HG03469 (cell line): ENCODE results near the gene BAIAP2.
"Not testable (repeated sequence)": the region's sequence is repeated elsewhere in the genome, so short reads cannot be mapped to it uniquely, and the experiment has no call there.

Experiments
- ATAC-seq: cut with Tn5 transposase; IDR thresholded peaks from one replicate; pipeline ENCODE4 v1.9.1; 2021; ENCODE audit warnings: mild to moderate bottlenecking, moderate library complexity, moderate number of reproducible peaks; ENCODE audit not compliant: unreplicated experiment

BAIAP2 gene

DNA sequence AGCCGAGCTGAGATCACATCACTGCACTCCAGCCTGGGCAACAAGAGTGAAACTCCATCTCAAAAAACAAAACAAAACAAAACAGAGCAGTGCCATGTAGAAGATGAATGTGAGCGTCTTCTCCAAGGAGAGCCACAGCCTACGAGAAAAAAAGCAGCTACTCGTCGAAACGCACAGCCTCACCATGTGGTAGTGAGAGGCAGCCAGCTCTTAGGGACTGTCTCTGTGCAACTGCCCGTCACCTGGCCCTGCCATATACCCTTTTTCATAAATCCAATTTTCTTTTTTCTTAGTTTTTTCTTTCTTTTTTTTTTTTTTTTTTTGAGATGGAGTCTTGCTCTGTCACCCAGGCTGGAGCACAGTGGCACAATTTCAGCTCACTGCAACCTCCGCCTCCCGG lies 119.1 kb downstream of the BAIAP2 start:
- ATAC-seq = not testable (repeated sequence)

DNA sequence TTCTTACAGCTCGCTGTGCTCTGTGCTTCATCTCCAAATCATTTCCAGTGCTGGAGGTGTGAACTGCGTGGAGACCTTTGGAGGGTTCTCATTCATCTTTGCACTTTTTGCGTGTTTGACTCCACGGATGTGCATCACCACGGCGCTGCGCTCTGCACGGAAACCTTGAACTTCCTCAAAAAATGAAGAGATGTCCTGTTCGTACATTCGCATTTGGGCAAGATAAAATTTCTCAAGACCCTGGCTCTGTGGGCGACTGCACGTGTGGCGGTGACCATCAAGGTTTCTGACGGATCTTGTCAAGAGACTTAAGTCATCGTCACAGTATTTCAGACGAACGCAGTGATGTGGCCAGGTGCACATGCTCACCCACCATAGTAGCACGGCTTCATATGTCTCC lies 120.0 kb downstream of the BAIAP2 start:
- ATAC-seq = no peak

DNA sequence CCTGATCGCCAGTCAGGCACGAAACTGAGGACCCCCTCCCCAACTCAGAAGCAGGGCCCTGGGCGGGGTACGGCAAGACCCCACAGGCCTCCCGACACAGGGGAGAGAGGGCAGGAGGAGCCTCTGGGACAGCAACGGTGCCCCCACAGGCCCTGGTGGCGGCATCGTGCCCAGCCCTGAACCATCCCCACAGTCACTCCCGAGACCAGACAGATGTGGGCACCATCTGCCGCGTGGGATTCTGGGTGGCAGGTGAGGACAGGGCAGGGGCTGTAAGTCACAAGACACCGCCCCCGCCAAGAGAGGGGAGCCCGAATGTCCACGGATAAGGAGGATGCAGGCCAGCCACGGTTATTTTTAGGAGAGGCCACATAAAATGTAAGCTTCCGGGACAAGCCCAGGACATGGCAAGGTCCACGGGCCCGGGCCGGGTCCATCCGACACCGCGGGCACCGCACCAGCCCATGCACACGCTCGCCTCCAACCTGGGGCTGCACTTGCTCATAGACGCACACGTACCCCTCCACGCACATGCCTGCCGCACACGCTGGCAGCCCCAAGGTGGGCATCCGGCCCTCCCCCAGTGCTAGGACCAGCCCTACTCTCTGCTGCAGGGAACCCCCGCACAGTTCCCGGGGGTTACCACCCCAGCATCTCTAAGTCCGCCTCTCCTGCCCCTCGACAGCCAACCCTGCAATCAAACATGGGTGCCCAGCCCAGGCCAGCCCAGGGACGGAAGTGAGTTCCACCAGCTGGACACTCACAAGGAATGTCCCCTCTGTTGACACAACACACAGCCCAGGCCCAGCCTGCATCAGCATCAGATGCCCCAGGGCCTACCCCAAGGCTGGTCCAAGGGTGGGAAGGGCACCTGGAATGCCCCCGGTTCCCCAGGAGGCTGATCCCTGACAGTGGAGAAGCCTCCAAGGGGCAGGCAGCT lies 122.2 kb downstream of the BAIAP2 start:
- no peak for ATAC-seq

DNA sequence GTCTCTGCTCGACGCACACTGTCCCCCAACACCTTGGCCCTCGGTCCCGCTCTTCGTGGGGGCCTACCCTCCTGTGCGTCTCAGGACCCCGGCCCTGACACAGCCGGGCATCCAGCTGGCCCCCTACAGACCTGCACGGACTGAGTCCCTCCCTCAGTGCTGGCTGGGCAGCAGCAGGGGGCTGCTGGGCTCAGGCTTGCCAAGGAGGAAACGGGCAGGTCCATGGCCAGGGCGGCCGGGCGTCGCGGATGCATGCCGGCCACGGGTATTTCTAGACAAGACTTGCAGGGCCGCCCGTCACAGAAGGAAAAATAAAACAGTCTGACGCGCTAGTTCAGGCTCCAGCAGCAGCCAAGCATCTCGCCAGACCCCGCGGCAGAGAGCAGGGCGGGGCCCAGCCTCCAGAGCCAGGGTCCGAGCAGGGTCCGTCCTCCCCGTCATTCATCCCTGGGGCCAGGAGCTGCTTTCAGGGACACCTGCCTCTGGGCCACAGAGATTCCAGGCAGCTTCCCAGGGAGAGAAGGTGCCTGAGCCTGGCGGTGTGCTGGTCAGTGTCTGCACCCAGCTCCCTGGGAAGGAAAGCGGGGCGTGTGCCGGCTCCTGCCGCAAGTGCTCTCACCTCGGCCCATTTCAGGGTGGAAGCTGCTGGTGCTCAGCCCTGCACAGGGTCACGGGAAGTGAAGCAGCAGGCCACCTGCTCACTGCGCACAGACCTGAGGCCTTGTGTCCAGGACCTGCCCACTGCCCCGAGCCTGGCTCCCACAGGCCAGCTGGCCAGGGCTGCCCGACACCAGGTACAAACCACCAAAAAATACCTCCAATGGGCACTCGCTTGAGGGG lies 123.1 kb downstream of the BAIAP2 start:
- ATAC-seq = no peak

DNA sequence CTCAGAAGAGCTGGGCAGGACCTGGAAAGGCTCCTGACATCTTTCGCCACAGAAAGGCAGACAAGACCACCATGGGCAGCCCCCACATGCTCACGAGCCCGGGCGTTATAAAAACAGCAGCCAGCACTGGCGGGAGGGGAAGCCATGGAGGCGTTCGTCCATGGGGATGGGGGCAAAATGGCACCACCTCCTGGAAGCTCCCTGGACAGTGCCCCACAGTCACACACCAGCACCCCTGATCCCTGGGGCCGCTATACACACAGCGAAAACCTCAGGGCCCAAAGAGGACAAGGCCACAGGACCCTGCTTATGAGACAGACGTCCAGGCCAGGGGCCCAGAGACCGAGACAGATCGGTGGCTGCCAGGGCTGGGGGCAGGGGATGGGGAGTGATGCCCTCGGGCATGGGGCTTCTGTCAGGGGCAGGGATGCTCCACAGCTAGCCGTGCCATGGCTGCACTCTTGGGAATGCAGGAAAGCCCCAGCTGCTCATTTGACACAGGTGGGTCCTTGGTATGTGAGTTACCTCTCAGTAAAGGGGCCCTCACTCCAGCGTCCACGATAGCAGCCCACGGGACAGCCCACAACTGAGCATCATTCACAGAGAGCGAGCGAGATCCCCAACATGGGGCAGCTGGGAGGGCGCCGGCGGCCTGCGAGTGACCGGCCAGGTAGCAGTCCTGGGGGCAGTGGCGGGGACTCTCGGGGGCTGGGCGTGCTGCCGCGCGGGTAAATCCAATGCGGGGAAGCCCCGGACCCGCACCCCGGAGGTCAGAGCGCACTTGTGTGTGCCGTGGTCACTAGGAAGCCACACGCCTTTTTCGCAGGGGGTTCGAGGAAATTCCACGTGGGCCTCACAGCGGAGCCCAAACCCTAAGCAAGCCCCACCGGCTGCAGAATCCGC lies 124.0 kb downstream of the BAIAP2 start:
- no peak for ATAC-seq

DNA sequence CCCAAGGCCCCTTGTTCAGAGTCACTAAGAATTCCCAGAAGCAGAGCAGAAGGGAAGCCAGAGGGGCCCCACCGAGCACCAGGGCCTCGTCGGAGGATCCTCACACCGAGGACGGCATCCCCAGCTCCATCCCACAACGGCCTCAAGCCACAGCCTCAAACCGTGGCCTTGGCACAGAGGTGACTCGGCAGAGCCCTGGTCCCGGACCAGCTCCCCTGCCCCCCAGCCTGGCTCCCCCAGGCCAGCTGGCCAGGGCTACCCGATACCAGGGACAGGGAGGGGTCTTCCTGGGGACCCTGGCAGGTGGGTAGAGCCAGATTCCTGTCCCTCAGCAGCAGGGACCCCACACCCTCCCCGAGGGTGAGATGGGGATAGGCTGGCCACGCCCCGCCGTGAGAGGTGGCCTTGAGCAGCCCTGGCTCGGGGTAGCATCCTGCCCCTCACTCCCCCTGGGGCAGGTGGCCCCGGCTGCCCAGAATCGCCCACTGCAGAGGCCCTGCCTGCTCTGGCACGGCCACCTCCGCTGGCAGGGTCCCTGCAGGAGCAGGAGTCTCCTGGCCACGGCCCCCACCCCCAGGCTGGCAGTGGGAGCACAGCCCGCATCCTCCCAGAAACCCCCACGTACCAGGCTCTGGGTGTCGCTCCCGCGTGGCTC lies 124.8 kb downstream of the BAIAP2 start:
- no peak for ATAC-seq

DNA sequence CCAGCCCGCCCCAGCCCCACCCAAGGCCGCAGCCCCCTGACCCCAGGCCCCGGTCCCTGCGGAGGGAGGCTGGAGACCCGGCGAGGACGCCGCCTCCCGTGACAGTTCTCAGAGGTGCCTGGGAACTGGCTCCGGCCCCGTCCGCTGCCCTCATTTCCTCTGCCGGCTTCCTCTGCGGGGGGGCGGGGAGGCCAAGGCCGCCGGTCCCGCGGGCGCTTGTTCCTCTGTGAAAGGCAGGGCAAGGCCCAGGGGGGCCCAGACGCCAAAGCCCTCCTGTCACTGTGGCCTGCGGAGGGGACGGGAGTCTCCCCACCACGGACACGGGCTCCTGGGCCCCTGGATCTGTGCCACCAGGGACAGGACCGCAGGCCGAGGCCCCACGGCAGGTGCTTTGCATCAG lies 125.4 kb downstream of the BAIAP2 start:
- ATAC-seq = no peak

DNA sequence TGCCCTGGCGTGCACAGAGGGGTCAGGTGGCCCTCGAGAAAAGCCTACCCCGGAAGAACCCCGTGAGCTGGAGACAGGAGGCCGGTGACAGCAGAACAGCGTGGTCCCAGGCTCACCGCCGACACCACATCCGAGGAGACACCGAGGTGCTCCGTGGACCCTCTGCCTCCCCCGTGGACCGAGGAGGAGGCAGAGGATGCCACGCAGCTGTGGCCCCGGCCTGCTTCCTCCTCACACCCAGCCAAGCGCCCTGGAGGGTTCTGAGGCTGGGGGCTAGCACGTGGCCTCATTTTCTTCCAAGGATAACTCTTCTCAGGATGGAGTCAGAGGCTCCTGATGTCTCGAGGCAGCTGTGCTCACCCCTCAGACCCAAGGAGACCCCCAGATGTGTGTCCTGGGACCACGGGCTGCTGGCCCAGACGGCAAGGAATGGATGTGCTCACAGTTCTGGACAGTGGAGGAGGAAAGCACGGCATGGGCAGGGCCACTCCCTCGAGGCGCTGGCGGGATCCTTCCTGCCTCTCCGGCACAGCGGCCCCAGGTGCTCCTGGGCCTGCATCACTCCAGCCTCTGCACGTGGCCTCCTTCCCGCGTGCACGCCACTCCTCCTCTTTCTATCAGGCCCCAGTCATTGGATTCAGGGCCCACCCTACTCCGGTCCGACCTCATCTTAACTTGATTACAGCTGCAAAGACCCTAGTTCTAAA lies 125.9 kb downstream of the BAIAP2 start:
- no peak for ATAC-seq

DNA sequence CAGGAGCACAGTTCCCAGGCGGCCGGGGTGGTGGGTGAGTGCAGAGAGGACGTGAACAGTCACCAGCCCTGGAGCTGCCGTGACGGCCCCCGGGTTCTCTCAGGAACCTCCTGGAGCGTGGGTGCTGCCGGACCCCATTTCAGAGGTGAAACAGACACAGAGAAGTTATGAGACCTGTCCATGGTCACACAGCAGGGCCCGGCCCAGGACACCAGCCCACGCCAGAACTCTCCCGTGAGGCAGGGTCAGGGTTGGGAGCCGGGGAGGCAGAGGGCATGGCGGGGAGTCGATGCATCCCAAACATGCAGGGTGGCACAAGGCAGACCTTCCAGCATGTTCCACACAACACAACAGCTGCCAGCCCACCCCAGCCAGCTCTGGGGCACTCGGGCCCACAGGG lies 126.6 kb downstream of the BAIAP2 start:
- ATAC-seq = no peak

DNA sequence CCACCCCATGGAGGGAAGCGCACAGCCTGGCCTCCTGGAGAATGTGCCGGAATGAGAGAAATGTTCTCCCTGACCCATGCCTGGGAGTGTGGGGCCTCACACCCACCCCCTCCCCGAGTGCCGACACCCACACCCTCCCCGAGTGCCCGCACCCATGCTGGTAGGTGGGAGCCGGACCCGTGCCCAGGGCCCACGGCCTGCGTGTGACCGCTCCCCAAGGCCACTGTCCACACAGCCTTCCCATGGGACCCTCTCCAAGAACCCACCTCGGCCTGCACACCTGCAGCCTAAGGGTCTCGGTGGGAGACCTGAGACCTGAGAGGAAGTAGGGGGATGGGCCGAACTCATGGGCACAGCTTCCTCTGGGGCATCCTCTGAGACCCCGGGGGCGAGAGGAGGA lies 127.0 kb downstream of the BAIAP2 start:
- no peak for ATAC-seq

DNA sequence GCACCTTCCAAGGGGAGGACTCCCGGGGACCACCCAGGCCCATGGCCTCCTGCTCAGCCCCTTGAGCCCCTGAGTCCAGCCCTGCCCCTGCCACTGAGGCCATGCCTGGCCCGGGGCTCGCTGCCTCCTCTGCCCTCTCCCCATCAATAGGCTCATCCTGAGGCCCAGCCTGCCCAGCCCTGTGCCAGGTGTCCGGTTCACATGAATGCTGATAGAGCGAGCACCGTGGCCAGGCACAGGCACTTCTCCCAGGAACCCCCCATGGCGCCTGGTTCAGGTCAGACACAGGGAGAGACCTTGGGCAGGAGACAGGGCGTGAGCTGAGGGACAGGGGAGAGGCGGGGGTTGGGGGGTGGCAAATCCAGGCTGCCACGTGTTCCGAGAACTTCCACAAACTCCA lies 127.5 kb downstream of the BAIAP2 start:
- no peak for ATAC-seq

DNA sequence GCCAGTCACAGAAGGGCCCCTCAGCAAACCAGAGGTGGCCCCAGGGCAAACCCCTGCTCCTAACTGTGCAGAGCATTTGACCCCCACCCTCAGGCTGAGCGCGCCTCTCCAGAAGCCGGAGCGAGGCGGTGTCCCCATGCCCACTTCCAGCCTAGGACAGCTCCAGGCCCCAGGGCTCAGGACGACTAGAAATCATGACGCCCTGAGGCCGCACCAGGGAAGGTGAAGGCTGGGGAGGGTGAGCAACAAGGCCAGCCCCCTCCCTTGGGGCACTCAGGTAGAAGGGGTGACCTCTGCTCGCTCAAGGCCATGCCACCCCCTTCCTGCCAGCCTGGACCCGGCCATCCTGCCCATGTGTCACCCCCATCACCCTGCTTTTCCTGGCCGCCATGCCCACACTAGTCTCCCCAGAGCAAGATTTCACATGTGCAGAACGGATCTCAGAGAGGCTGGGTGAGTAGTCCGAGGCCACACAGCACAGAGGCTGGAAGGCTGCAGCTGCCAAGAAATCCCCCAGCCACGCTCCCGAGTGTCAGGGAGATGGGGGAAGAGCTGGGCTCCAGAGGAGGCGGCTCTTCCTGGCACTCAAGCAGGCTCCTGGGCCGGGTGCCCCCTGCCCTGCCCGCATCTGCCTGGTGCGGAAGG lies 128.2 kb downstream of the BAIAP2 start:
- ATAC-seq = no peak

DNA sequence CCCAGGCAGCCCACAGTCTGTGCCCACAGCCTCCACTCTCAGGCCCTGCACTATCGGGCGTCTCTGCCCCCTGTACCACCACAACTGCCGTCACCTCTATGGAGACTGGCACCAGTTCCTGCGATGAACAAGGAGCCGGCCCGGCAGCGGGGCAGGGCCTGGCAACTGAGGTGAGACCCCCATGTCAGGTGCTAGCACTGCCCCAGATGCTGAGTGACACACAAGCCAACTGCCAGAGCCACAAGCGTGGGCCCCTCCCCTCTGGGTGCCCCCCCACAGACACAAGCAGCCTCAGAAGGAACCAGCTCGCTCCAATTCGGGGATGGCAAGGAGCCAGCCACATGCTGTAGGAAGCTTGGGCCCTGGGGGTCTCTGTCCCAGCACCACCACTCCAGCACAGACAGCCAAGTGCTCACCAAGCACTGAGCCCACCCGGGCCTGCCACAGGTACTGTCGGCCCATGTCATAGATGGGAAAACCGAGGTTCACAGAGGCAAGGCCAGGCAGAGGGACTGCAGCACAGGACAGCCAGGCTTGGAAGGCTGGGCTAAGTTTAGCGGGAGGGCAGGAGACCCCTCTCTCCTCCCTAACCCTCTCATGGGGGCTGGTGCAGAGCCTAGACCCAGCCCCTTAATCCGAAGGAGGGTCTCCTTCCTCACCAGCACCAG lies 128.9 kb downstream of the BAIAP2 start:
- no peak for ATAC-seq

DNA sequence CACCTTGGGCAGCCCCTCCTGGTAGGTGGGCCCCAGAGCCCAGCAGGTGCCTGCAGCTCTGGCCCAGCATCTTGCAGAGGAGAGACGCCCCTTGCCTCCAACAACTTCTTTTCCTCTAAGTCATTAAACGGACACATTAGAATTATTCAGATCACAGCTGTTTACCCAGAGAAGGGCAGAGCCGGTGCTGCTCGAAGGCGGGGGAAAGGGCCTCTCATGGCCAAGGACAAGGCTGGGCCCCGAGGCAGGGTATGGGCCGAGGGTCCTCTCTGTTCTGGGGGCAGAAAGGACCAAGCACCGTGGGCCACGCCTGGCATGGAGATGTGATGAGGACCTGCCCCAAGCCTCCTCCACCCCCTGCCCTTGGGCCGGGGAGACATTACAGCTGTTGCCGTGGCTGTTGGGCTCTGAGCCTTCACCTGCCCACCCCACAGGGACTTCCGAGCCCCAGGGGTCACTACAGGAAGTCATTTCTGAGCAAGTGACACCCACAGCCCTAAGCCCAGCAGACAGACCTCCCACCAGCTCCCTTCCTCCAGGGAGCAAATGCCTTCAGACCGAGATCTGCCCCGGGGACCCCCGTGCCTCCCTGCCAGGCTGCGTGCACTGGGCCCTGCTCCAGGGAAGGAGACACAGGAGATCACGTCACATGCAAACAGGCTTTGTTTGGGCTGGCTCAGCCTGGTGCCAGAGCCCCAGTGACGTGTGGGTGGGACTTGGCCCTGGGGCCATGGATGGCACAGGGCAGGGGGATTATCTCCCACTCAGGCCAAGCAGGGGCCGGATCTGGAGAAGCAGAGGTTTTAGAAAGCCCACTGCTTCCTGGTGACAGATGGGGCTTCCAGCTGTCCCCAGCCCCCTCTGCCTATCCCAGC lies 129.7 kb downstream of the BAIAP2 start:
- ATAC-seq = no peak

DNA sequence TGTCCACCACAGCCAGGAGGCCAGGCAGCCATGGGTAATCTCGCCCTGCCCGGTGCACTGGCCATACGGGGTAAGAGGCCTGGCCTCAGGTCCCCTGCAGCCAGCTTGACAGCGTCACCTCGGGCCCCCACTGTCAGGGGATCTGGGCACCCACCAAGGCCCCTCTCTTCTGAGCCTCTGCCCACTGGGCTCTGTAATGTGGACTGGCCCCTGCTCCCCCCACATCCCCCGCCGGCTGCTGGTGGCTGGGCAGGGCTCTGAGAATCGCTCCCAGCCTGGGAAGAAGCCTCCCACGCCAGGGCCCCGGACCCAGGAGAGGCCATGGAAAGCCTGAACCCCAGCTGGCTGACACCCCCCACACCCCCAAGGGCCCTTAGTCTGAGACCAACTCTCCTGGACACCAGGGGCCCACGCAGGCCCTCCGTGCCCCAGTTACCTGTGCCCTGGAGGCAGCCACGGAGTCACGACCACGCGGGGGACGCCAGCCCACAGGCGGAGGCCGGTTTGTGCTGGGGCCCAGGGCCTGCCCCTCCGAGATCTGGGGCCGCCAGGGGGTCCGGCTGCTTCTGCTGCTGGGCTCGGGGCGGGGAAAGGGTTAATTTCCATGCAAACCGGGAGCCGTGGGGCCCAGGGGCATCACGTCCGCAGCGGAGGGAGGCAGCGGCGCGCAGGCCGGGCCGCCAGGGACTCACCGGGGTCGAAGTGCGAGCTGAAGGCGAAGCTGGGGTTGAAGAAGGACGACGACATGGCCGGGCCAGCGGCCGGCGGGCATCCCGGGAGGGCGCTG lies 130.5 kb downstream of the BAIAP2 start, which contains the start of gene PVALEF:
Gene PVALEF (plus strand): TSS at position 262 of the 787 bp plus-strand sequence. CDS start 15,720 bp downstream, outside the sequence.
- ATAC-seq = no peak

DNA sequence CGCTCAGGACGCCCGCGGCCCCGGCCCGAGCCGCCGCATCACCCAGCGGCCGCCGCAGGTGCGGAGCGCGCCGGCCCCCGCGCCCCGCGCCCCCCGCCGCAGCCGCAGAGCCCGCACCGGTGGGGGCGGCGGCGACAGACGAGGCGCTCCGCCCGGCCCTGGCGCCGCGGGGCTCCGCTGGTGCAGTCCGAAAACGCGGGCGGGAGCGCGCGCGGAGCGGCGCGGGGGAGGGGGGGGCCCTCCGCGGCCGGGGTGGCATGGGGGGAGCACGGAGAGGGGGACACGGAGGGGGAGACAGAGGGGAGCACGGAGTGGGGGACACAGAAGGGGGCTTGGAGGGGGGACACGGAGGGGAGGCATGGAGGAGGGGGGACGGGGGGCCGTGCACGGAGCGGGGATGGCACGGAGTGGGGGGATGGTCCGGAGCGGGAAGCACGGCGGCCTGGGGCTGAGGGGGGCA lies 131.1 kb downstream of the BAIAP2 start, which contains the start of gene AATK:
Gene AATK (minus strand): TSS at position 189 of the 460 bp plus-strand sequence. CDS start 229 bp downstream, outside the sequence.
- no peak for ATAC-seq
